AG04449 (cell line): ENCODE measurements around the gene VAT1L.

Experiments
- CTCF ChIA-PET: fragments of 350-600 bp; formaldehyde crosslinking; extraction: SDS; loops from one replicate; lab custom pipeline; 2021; ENCODE audit warnings: antibody characterized with exemption; lab: Yijun Ruan, JAX
- POLR2A ChIA-PET: fragments of 400-600, 350-600 bp; formaldehyde crosslinking; extraction: SDS; loops from one replicate; lab custom pipeline; 2020; ENCODE audit warnings: antibody characterized with exemption, inconsistent platforms; lab: Yijun Ruan, JAX
- DNase-seq: peaks from one replicate; pipeline ENCODE4 v3.0.0-alpha.2; 2010; ENCODE audit warnings: low read depth, low spot score
- H3K4me3 ChIP-seq: 2 replicates; pipeline ENCODE4 v1.5.1; 2011; ENCODE audit warnings: low read depth, mild to moderate bottlenecking, control low read depth, low read length
- TF ChIP-seq, protein P1 (sequence below): IDR thresholded peaks from one replicate; pipeline ENCODE4 v1.5.1; 2011; ENCODE audit warnings: mild to moderate bottlenecking, moderate library complexity, low read length, control low read depth, inconsistent platforms; ENCODE audit not compliant: insufficient read depth; ENCODE audit errors: missing control alignments

VAT1L gene

GRCh38 chr16:78005881-78006280 is 217.5 kb downstream of the VAT1L start:
- ChIA-PET POLR2A (no interaction called here), CTCF (no interaction called here)
- H3K4me3 ChIP-seq: no peak overlapping the region
- TF ChIP-seq, protein P1, sequence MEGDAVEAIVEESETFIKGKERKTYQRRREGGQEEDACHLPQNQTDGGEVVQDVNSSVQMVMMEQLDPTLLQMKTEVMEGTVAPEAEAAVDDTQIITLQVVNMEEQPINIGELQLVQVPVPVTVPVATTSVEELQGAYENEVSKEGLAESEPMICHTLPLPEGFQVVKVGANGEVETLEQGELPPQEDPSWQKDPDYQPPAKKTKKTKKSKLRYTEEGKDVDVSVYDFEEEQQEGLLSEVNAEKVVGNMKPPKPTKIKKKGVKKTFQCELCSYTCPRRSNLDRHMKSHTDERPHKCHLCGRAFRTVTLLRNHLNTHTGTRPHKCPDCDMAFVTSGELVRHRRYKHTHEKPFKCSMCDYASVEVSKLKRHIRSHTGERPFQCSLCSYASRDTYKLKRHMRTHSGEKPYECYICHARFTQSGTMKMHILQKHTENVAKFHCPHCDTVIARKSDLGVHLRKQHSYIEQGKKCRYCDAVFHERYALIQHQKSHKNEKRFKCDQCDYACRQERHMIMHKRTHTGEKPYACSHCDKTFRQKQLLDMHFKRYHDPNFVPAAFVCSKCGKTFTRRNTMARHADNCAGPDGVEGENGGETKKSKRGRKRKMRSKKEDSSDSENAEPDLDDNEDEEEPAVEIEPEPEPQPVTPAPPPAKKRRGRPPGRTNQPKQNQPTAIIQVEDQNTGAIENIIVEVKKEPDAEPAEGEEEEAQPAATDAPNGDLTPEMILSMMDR: peak; percentile 26
- DNase-seq: no peak

- TF ChIP-seq, protein P1: no peak
- H3K4me3 ChIP-seq: no peak overlapping the region
- POLR2A ChIA-PET: no interaction called here
- CTCF ChIA-PET: interaction anchor here (1.5 kb wide), 1 partner anchor 332 kb away, joined by 5 read pairs; no protein-coding TSS in a partner anchor
- DNase-seq: no peak
Measured at GRCh38 chr16:78007121-78007520, 218.8 kb downstream of the VAT1L start.

DNA sequence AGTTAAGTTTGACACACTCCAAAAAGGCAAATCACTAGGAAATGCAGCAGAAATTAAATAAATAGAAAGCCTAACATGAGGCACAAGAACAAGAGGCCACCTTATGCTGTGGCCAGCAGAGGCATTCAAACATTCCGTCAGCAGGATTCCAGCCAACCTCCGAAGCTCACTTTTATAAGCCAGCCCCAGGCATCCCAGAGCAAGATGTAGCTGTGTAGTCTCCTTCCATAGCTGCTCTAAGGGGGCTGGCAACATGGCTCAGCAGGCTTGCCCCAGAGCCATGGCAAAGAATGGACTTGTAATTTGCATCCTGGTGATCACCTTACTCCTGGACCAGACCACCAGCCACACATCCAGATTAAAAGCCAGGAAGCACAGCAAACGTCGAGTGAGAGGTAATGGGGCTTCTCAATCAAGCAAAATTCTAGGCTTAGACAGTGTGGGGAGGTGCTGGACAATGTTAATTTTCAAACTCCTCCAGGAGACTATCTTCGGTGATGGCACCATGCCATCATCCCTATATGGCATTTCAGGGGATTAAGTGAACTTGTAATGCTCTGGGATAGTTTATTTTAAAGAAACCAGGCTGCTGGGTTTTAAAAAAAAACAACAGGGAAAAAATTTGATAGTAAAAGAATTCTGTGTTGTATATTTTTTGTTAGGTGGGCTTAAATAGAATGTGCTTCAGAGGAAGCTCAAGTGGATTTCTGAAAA is 234.1 kb downstream of the VAT1L start, which contains the start of gene CLEC3A:
Gene CLEC3A, plus strand, starts transcription at position 202 of the 714 bp plus-strand sequence. Its CDS starts 79 bp downstream, at position 281.
- no peak within 1 kb of the TSS for H3K4me3 ChIP-seq
- TF ChIP-seq, protein P1: no peak
- ChIA-PET POLR2A (no interaction called here), CTCF (interaction anchor here (0.6 kb wide), 1 partner anchor 21 kb away, joined by 3 read pairs; no protein-coding TSS in a partner anchor)
- no peak for DNase-seq

GRCh38 chr16:78024159-78024558 is 235.8 kb downstream of the VAT1L start:
- CTCF ChIA-PET: no interaction called here
- POLR2A ChIA-PET: no interaction called here
- no peak overlapping the region for H3K4me3 ChIP-seq
- DNase-seq: no peak
- TF ChIP-seq, protein P1: no peak

DNA sequence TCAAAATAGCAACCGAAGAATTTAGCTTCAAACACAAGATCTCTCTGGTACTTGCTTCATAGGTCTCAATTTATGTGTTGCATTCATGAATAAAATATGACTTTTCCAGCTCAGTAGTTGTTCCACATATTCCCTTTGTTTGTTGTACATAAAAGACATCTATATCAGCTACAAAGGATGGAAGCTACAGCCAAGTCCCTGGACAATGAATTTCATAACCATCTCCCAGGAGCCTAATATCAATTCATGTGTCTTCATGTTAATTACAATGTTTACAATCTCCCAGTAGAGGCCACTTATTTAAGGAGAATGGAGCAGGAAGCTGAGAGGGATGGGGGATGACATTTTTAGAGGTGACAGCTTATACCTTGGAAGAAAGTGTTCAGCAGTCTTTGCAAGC is 237.3 kb downstream of the VAT1L start:
- POLR2A ChIA-PET: no interaction called here
- CTCF ChIA-PET: interaction anchor here (1.4 kb wide), 1 partner anchor 23 kb away, joined by 6 read pairs; no protein-coding TSS in a partner anchor
- TF ChIP-seq, protein P1: no peak
- H3K4me3 ChIP-seq: no peak overlapping the region
- no peak for DNase-seq

DNA sequence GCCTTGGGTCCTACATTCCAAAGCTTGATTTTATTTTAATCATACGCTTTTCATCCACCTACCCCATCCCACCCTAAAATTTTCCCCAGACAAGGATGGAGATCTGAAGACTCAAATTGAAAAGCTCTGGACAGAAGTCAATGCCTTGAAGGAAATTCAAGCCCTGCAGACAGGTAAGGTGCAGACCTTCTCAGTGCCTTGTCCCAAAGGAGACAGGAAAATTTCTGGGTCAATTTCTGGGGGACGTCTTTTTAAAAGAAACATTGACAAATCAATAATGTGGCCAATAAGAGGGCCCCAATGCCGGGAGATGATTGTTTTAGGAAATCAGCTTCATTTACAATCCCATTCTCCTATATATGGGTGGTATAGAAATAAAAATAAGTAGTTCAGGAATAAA is 239.7 kb downstream of the VAT1L start:
- TF ChIP-seq, protein P1: no peak
- DNase-seq: no peak
- no peak overlapping the region for H3K4me3 ChIP-seq
- CTCF ChIA-PET: interaction anchor here (1.0 kb wide), 1 partner anchor 72 kb away, joined by 3 read pairs; the partner anchor contains the start of gene WWOX
- POLR2A ChIA-PET: no interaction called here
